Activated naive CD4-positive, alpha-beta T cell (primary cell): ENCODE data around the gene CCSAP.
"Not testable (repeated sequence)": the region's sequence is repeated elsewhere in the genome, so short reads cannot be mapped to it uniquely, and the experiment has no call there.

ENCODE experiments used
- DNase-seq, 4 experiments: peaks; one replicate each; lab custom pipeline; 2025; lab: John Stamatoyannopoulos, UW

Gene CCSAP

GRCh38 chr1:229364207-229365065 is 21.6 kb upstream of the CCSAP start:
- no peak for DNase-seq

- DNase-seq, result no peak
Observed at GRCh38 chr1:229363723-229364122, 20.9 kb upstream of the CCSAP start.

GRCh38 chr1:229360420-229360819 is 17.6 kb upstream of the CCSAP start:
- no peak for DNase-seq

GRCh38 chr1:229355661-229356060 is 12.8 kb upstream of the CCSAP start:
- no peak for DNase-seq

GRCh38 chr1:229354226-229354625 is 11.4 kb upstream of the CCSAP start:
- DNase-seq, result no peak

GRCh38 chr1:229352975-229353374 is 10.1 kb upstream of the CCSAP start:
- DNase-seq, result no peak

GRCh38 chr1:229349463-229350385 is 6.9 kb upstream of the CCSAP start:
- no peak for DNase-seq

- DNase-seq, result no peak
Observed at GRCh38 chr1:229347528-229347927, 4.7 kb upstream of the CCSAP start.

- DNase-seq, result no peak
Observed at GRCh38 chr1:229344937-229345684, 2.3 kb upstream of the CCSAP start.

- no peak for DNase-seq
Observed at GRCh38 chr1:229344139-229344538, 1.3 kb upstream of the CCSAP start.

GRCh38 chr1:229341774-229342655 is 832 bp downstream of the CCSAP start:
- peak; percentile 49 to 82 (median 60) for DNase-seq

- no peak for DNase-seq
Observed at GRCh38 chr1:229340496-229340895, 2.4 kb downstream of the CCSAP start.

- no peak for DNase-seq
Observed at GRCh38 chr1:229339520-229339919, 3.3 kb downstream of the CCSAP start.

- no peak for DNase-seq
Observed at GRCh38 chr1:229339086-229339485, 3.8 kb downstream of the CCSAP start.

- no peak for DNase-seq
Observed at GRCh38 chr1:229336345-229336744, 6.5 kb downstream of the CCSAP start.

- no peak for DNase-seq
Observed at GRCh38 chr1:229334716-229335115, 8.1 kb downstream of the CCSAP start.

GRCh38 chr1:229334269-229334668 is 8.6 kb downstream of the CCSAP start:
- no peak for DNase-seq

- DNase-seq, result no peak
Observed at GRCh38 chr1:229328598-229329362, 14.1 kb downstream of the CCSAP start.

- not testable (repeated sequence) for DNase-seq
Observed at GRCh38 chr1:229327765-229328164, 15.1 kb downstream of the CCSAP start.

- no peak for DNase-seq
Observed at GRCh38 chr1:229326601-229327000, 16.2 kb downstream of the CCSAP start.
